ENCODE measurements around the gene DTYMK.

DTYMK gene

GRCh38 chr2:241722896-241723454 is 36.4 kb upstream of the DTYMK start:
- H3K36me3 Mint-ChIP-seq: peaks cover 7% of the 10 kb centered on the region
- H3K27ac Mint-ChIP-seq: no peak overlapping the region

DNA sequence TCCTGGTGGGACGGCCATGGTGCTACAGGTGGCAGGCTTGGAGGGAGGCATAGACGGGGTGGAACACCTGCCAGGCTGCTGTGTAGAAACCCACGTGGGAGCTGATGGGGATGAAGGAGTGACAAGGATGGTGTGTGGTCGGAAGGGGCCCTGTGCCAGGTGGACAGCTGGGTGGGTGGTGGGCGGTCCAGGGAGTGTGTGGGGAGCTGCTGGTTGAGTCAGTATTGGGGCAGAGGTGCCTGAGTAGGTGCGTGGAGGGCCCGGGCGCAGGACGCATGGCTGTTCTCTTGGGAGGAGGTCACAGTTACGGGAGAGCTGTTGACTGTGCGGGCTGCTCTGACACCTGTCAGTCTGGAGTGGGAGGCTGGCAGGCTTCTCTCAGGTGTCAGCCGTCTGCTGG is 35.2 kb upstream of the DTYMK start:
- H3K4me3 Mint-ChIP-seq: no peak overlapping the region
- no peaks in the 10 kb centered on the region for H3K27me3 Mint-ChIP-seq
- H3K36me3 Mint-ChIP-seq: peaks cover 10% of the 10 kb centered on the region
- H3K9me3 Mint-ChIP-seq: no peaks in the 10 kb centered on the region
- H3K27ac Mint-ChIP-seq: no peak overlapping the region
- no peaks in the 10 kb centered on the region for H3K4me1 Mint-ChIP-seq

More at GRCh38 chr2:241722896-241723454, 36.4 kb upstream of the DTYMK start:
- Mint-ChIP-seq H3K4me1 (no peaks in the 10 kb centered on the region), H3K4me3 (no peak overlapping the region), H3K27me3 (no peaks in the 10 kb centered on the region), H3K9me3 (no peaks in the 10 kb centered on the region)

GRCh38 chr2:241720560-241720959 is 33.9 kb upstream of the DTYMK start:
- Mint-ChIP-seq H3K36me3 (peaks cover 13% of the 10 kb centered on the region), H3K9me3 (no peaks in the 10 kb centered on the region), H3K27me3 (no peaks in the 10 kb centered on the region), H3K27ac (no peak overlapping the region), H3K4me1 (no peaks in the 10 kb centered on the region), H3K4me3 (no peak overlapping the region)

GRCh38 chr2:241720099-241720498 is 33.5 kb upstream of the DTYMK start:
- H3K4me3 Mint-ChIP-seq: no peak overlapping the region
- no peaks in the 10 kb centered on the region for H3K27me3 Mint-ChIP-seq
- H3K27ac Mint-ChIP-seq: no peak overlapping the region
- no peaks in the 10 kb centered on the region for H3K9me3 Mint-ChIP-seq
- no peaks in the 10 kb centered on the region for H3K4me1 Mint-ChIP-seq
- peaks cover 13% of the 10 kb centered on the region for H3K36me3 Mint-ChIP-seq

DNA sequence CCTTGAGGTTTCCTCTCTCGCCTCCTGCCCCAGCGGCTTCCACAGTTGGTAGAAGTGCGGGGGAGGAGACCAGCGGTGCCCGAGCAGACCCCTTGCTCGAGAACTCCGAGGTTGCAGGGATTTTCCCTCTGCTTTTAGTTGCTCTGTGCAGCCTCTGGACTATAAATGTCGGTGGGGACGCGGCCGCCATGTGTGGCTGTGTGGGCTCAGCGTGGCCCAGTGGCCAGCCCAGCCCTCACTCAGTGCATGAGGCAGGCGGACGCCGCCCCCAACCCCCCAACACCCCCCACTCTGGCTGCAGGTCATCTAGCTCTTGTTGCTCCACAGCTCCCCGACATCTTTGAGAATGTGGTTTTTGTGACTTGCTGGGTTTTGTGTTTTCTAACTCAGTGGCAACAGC is 32.5 kb upstream of the DTYMK start:
- Mint-ChIP-seq H3K36me3 (peaks cover 20% of the 10 kb centered on the region), H3K27ac (no peak overlapping the region), H3K4me3 (no peak overlapping the region)

DNA sequence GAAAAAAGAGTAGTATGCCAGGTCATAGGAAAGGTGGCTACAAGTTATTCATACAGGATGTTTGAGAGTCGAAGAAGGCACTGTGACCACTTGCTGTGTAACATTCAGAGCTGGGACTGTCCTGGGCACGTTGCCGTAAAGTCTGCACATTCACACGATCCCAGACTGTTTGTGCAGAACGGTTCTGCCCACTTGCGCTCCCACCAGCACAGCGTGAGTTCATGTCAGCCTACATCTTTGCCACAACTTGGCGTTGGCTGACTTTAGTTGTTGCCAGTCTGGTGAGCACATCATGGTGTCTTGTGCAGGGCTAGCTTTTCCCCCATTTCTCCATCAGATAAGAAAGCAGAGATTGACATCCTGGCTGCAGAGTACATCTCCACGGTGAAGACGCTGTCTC is 22.3 kb upstream of the DTYMK start:
- Mint-ChIP-seq H3K9me3 (no peaks in the 10 kb centered on the region), H3K36me3 (peaks cover 20% of the 10 kb centered on the region), H3K27ac (no peak overlapping the region), H3K4me3 (no peak overlapping the region), H3K4me1 (peaks cover 9% of the 10 kb centered on the region), H3K27me3 (no peaks in the 10 kb centered on the region)

More for the DNA sequence above, 32.5 kb upstream of the DTYMK start:
- Mint-ChIP-seq H3K4me1 (no peaks in the 10 kb centered on the region), H3K9me3 (no peaks in the 10 kb centered on the region), H3K27me3 (no peaks in the 10 kb centered on the region)

DNA sequence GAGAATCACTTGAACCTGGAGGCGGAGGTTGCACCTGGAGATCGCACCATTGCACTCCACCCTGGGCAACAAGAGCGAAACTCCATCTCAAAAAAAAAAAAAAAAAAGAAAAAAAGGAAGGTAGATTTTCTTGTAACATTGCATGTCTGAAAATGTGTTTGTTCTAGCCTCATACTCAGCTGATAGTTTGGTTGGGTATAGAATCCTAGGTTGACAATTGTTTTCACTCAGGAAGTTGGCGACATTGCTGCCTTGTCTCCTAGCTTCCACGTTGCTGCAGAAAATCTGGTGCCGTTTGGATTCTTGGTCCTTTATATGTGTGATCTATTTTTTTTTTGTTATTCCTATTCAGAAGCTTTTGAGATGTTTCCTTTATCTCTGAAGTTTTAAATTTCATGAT is 19.9 kb upstream of the DTYMK start:
- Mint-ChIP-seq H3K9me3 (no peaks in the 10 kb centered on the region), H3K36me3 (peaks cover 17% of the 10 kb centered on the region), H3K27ac (no peak overlapping the region), H3K4me3 (no peak overlapping the region), H3K27me3 (no peaks in the 10 kb centered on the region), H3K4me1 (peaks cover 19% of the 10 kb centered on the region)

- H3K4me1 Mint-ChIP-seq: peaks cover 31% of the 10 kb centered on the region
- no peaks in the 10 kb centered on the region for H3K9me3 Mint-ChIP-seq
- peak overlapping the region; percentile 85 for H3K4me3 Mint-ChIP-seq
- H3K27me3 Mint-ChIP-seq: no peaks in the 10 kb centered on the region
- H3K27ac Mint-ChIP-seq: peak overlapping the region; percentile 39
- peaks cover 10% of the 10 kb centered on the region for H3K36me3 Mint-ChIP-seq
Observed at GRCh38 chr2:241703032-241703604, 16.5 kb upstream of the DTYMK start.

GRCh38 chr2:241702155-241703031 is 15.8 kb upstream of the DTYMK start:
- Mint-ChIP-seq H3K4me3 (peak overlapping the region; percentile 85), H3K27ac (peak overlapping the region; percentile 39), H3K36me3 (peaks cover 10% of the 10 kb centered on the region), H3K9me3 (no peaks in the 10 kb centered on the region), H3K4me1 (peaks cover 31% of the 10 kb centered on the region), H3K27me3 (no peaks in the 10 kb centered on the region)

DNA sequence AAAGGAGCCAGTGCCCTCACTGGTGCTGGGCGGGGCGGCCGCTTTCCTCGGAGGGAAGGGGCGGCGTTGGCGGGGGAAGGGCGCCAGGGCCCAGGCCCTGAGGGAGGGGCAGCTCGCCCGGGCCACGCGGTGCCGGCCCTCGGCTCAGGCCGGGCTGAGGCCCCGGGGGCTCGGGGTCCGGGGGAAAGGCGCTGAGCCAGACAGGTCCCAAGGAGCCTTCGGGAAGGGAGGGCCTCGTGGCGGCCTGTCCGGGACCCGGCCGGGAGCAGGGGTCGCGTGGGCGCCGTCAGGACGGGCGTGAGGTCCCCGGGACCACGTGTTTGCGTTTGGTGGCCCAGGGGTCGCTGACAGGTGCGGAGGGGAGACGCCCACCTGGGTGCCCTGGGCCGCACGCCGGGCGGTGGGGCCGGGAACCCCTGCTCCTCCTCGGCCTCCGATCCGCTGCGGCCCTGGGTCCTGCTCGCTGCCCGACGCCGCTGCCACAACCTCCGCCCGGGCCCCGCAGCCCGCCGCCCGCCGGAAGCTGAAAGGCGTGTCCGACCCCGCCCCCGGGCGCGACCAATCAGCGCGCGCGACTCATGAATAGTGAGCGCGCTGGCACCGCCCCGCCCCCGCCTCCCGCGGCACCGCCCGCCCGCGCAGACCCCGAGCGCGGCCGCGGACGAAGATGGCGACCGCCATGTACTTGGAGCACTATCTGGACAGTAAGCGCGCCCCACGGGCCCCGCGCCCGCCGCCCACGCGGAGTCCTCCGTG is 15.0 kb upstream of the DTYMK start, which contains the start of gene ING5:
ING5 (plus strand) TSS at position 641 of the 756 bp plus-strand sequence; CDS start at position 668, 27 bp downstream.
- Mint-ChIP-seq H3K4me1 (peaks cover 31% of the 10 kb centered on the region), H3K4me3 (peak within 1 kb of the TSS; percentile 91), H3K27me3 (no peaks in the 10 kb centered on the region), H3K27ac (peak within 1 kb of the TSS; percentile 94), H3K36me3 (peaks cover 7% of the 10 kb centered on the region), H3K9me3 (no peaks in the 10 kb centered on the region)

DNA sequence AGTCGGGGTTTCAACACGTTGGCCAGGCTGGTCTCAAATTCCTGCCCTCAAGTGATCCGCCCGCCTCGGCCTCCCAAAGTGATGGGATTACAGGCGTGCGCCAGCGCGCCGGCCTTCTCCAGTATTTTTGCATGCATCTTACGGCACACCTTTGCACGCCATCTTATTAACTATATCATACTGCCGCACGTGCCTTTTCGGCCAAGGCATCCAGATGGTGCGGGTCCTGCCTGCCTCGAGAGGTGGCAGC is 14.5 kb upstream of the DTYMK start:
- peak overlapping the region; percentile 91 for H3K4me3 Mint-ChIP-seq
- H3K27me3 Mint-ChIP-seq: no peaks in the 10 kb centered on the region
- peaks cover 5% of the 10 kb centered on the region for H3K36me3 Mint-ChIP-seq
- H3K9me3 Mint-ChIP-seq: no peaks in the 10 kb centered on the region
- peaks cover 31% of the 10 kb centered on the region for H3K4me1 Mint-ChIP-seq
- peak overlapping the region; percentile 94 for H3K27ac Mint-ChIP-seq

GRCh38 chr2:241695651-241696050 is 9.0 kb upstream of the DTYMK start:
- Mint-ChIP-seq H3K36me3 (peaks cover 5% of the 10 kb centered on the region), H3K4me1 (peaks cover 8% of the 10 kb centered on the region), H3K27me3 (no peaks in the 10 kb centered on the region), H3K9me3 (no peaks in the 10 kb centered on the region), H3K4me3 (no peak overlapping the region), H3K27ac (no peak overlapping the region)

GRCh38 chr2:241692448-241692847 is 5.8 kb upstream of the DTYMK start:
- H3K27me3 Mint-ChIP-seq: no peaks in the 10 kb centered on the region
- no peaks in the 10 kb centered on the region for H3K9me3 Mint-ChIP-seq
- H3K27ac Mint-ChIP-seq: no peak overlapping the region
- H3K36me3 Mint-ChIP-seq: peaks cover 5% of the 10 kb centered on the region
- H3K4me3 Mint-ChIP-seq: no peak overlapping the region
- H3K4me1 Mint-ChIP-seq: peaks cover 14% of the 10 kb centered on the region

- Mint-ChIP-seq H3K4me3 (no peak overlapping the region), H3K27ac (no peak overlapping the region), H3K4me1 (peaks cover 21% of the 10 kb centered on the region), H3K27me3 (no peaks in the 10 kb centered on the region), H3K36me3 (peaks cover 5% of the 10 kb centered on the region), H3K9me3 (no peaks in the 10 kb centered on the region)
Observed at GRCh38 chr2:241690202-241690717, 3.6 kb upstream of the DTYMK start.

DNA sequence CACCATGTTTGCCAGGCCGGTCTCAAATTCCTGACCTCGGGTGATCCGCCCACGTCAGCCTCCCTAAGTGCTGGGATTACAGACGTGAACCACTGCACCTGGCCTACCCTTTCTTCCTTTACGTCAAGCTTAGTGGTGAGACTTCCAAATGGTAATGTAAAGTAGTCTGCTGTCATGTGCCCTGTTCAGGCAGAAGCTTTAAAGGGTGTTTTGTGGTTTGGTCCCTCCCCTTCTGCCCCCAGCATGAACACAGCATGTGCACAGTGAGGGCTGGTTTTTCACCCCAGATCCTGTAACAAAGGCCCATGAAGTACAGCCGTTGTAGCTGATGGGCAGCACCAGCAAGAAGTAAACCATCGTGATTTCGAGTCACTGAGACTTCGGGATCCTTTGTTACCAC is 2.7 kb upstream of the DTYMK start:
- Mint-ChIP-seq H3K4me1 (peaks cover 26% of the 10 kb centered on the region), H3K4me3 (peak overlapping the region; percentile 68), H3K9me3 (no peaks in the 10 kb centered on the region), H3K36me3 (peaks cover 7% of the 10 kb centered on the region), H3K27ac (peak overlapping the region; percentile 2), H3K27me3 (no peaks in the 10 kb centered on the region)

Data from activated naive CD4-positive, alpha-beta T cell treated with anti-CD3 and anti-CD28 coated beads, Interleukin-2, amount 50 U/mL, for 24 hours (primary cell).